Pulmonary artery endothelial cell (primary cell): ENCODE results near the gene RGS7. TPM values are rescaled to one million over a fixed set of nuclear protein-coding genes. Genes with fewer than 3 reads are reported as not detected.

Experiments used
- DNase-seq: peaks from one replicate; pipeline ENCODE4 v3.0.0-alpha.2; 2011; ENCODE audit warnings: low read depth, low spot score
- total RNA-seq: library from RNA; depleted of rRNA; stranded (reverse); fragments of >200 nt; gene quantifications from 2 replicates; pipeline ENCODE4 v1.2.3, GENCODE V29; 2014

The RGS7 gene
- 0.21 and 0.40 TPM in 2 replicates for total RNA-seq

DNA sequence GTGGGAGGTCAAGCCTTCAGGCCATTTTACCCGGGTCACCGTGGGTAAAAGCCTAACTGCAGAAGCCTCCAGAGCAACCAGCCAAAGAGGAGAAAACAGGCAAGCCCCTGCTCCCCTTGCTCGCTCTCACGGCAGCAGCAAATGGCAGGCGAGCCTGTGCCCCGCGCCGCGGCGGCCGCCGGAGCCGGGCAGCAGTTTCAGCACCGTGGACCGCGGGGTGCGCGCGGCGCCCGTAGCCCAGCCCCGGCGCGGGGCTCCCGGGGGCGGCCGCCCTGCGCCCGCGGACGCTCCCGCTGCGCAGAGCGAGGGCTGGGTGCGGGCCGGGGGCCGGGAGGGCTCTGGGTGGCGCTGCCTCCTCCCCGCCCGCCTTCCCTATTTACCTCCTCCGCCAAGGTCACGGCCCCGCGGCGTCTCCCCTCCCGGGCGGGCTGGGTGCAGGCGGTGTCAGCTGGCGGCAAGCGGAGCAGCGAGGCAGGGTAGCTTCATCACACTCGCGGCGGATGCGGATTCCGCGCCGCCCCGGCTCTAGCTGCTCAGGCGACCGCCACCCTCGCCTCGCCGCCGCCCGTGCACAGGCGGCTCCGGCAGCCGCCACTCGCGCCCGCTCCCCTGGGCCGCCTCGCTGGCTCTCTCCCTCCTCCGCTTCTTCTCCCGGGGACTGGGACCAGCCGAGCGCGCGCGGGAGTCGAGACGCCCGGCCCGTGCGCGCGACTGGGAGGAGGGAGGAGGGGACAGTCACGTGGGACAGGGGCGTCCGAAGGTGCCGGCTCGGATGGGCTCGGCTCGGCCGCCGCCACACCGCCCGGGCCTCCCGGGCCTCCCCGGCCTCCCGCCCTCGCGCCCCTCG lies at the start of gene RGS7:
Gene RGS7, minus strand, starts transcription at position 687 of the 847 bp plus-strand sequence.
- DNase-seq: no peak

DNA sequence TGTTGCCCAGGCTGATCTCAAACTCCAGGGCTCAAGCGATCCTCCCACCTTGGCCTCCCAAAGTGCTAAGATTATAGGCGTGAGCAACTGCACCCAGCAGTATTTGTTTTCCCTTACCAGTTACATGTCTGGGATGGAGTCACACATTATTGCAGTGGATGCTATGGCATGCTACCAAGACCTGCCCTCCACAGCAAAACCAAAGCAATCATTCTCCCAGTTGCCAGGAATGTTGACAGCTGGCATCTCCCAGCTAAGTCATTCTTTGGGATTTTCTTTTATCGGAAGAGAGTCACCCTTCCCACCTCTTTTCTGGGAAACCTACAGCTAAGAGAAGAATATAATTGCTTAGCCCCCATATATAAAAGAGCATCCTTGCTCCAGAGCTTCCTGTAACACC lies 49.4 kb upstream of the RGS7 start:
- DNase-seq: no peak

DNA sequence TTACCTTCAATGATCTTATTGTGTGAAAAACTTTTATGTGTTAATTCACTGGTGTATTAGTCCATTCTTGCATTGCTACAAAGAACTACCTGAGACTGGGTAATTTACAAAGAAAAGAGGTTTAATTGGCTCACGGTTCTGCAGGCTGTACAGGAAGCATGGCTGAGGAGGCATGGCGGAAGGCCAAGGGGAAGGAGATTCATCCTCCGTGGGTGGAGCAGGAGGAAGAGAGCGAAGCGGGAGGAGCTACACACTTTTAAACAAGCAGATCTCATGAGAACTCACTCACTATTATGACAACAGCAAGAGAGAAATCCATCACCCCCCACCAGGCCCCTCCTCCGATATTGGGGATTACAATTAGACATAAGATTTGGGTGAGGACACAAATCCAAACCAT lies 44.2 kb upstream of the RGS7 start:
- no peak for DNase-seq

DNA sequence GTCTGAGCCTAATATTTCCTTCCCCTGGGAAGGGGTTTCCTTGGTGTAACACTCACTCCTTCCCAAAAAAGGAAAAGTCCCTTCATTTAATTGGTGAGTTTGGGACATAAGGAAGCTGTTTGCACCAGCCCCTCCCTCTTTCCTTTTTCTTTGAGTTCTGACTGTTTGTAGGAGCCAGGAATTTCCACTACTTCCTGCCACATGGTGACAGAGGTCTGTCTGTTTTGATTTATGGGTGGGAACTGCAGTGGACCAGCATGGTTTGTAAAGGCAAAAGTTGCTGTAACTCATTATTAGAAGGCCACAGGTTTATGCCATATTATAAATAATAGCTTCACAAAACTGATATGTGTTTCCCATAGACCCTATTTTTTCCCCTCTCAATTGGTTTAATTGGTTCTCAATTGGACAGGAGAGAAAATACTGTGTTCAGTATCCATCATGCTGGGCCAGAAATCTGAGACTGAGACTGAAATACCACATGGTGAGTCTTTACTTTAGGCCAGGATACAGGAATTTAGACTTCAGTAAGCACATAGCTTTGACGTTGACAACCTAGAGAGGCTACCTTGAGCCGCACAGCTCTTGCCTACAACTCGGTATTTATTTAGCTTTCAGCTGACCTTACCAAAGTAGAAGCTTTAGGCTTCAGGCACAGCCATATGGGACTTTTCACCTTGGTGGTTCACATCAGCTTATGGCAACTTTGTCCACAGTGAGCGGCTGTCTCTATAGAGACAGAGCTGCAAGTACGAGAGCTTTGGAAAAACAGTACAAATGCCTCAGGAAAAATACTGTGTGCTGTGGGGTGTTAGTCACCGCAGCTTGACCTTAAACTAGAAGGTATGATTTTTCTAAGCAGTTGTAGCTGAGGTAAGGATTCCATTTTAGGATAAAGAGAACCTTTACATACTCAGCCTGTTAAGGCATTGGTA lies 40.0 kb upstream of the RGS7 start:
- no peak for DNase-seq

DNA sequence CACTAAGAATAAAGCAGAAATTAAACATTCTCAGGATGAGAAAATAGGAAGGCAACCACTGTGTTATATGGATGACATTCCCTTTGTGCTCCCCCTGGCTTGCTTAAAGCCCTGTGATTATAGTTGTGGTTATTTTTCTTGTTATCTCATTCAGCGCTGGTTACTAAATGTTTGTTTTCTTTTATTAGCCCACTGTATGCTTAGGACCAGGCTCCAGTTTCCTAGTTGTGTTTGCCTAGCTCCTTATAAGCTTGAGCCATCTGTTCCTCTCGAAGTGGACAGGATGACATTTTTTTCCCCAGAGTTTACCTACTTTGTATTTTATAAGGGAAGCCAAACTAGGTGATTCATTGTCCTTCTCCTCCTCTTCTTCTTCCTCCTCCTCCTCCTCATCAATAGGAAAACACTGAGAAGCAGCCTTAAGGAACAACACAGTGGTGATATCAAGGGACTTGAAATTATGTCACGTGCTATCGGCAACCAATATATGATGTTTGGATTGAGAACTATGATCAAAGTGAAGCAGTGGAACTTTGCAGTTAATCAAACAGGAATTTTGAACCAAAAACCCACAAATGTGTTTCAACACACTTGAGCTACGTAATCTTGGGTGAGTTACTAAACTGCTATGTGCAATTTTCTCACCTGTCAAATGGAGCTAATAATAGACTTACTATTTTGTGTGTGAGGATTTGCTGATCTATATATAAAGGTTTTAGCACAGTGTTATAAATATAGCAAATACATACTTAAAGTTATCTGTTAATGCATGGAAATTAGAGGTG lies 35.1 kb upstream of the RGS7 start:
- no peak for DNase-seq

DNA sequence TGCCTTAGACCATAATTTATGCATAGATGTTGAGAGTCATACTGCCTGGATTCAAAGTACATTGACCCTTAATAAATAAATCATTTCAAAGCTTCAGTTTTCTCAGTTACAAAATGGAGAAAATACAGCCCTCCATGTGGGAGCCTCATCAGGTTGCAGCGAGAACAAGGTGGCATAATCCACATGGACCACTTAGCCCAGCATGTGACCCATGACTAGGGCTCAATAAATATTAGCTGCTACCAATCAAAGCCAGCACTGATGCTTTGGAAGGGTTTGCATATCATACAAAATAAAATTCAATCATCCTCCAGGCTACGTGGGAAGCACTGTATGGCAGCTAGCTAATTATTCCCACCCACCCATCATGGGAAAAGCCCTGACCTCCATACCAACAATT lies 33.5 kb upstream of the RGS7 start:
- no peak for DNase-seq

DNA sequence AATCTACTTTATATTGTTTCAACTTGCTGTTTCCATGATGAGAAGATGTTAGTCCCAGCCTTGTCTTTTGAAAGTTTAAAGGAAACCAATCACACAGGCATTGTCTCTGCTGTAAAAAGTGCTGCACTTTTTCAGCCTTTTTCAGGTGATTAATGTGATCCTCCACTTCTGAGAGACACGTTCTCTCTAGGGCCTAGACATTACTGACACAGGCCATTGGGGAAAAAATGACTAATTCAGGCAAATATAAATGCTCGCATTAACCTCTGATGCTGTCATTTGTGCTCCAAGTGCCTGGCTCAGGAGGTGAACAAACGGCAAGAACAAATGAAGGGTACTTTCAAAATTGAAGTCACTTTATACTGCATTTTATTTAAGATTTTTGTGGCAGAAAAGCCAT lies 32.4 kb upstream of the RGS7 start:
- no peak for DNase-seq

DNA sequence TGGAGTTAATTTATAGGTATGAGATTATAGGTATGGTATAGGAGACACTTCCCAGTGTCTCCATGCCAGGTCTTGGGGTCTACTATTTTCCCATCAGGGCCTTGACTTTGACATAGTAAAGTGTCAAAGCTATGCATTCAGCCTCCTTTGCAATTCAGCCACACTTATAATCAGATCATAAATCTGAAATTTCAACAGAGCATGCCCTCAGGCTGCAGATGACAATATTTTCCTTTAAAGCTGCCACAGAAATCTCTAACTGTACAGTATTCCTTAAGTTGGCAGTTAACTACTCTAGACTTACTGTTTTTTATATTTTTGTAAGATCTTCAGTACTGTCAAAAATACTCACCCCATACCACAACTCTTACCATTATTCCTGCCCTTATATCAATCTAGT lies 30.2 kb upstream of the RGS7 start:
- no peak for DNase-seq

DNA sequence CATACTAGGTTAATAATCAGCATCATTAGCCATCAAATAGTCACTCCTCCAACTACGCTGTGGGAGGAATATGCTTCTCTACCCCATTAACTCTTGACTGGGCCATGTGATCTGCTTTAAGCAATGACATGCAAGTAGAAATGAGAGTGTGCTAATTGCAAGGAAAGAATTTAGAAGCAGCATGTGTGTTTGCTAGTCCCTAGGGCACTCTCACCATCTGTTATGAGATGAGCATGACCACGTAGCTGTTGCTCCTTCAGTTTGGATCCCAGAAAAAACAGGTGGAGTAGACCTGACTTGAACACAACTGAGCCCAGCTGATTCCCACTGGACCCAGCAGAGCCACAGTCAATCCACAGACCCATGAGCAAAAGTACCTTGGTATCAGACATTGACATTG lies 19.7 kb upstream of the RGS7 start:
- DNase-seq: no peak

DNA sequence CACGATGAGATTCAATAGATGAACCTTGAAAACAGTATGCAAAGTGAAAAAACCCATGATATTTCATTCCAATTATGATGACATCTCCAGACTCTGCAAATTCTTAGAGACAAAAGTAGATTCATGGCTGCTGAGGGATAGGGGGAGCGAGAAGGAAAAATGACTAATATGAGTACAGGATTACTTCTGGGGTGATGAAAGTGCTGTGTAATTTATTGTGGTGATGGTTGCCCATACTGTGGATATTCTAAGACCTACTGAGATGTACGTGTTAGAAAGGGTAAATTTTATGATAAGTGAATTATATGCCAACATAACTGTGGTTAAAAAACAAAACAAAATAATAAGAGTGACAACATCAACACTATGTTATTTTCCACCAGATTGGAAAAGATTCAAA lies 18.9 kb upstream of the RGS7 start:
- no peak for DNase-seq

DNA sequence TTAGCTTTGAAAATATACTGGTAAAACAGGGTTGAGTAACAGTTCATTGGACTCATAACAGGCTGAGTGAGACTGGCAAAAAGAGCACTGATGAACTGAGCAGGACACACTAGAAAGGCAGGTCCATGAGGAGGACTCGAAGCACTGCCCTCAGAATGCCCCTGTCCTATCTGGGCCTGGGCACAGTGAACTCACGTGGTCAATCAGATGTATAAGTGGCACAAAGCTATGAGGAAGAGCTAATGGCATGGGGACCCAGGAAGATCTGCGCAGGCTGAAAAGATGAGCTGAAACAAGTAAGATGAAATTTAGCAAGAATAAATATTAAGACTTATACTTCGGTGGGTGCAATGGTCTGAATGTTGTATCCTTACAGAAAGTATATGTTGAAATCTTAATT lies 9.2 kb upstream of the RGS7 start:
- DNase-seq: no peak

DNA sequence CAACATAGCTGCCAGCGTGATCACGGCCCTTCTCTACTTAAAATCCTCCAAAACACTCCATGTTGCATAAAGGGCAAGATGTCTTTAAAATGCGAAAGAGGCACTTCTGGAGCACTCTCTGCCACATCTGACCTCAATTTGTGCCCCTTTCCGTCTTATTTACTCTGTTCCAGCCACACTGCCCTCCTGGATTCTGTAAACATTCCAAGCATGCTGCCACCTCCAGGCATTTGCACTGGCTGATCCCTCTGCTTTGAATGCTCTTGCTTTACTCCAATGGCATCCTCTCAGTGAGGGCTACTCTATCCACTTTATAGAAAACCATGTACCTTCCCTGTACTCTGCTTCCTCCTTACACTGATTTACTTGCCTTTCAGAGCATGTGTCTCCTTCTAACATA lies 5.3 kb upstream of the RGS7 start:
- no peak for DNase-seq

DNA sequence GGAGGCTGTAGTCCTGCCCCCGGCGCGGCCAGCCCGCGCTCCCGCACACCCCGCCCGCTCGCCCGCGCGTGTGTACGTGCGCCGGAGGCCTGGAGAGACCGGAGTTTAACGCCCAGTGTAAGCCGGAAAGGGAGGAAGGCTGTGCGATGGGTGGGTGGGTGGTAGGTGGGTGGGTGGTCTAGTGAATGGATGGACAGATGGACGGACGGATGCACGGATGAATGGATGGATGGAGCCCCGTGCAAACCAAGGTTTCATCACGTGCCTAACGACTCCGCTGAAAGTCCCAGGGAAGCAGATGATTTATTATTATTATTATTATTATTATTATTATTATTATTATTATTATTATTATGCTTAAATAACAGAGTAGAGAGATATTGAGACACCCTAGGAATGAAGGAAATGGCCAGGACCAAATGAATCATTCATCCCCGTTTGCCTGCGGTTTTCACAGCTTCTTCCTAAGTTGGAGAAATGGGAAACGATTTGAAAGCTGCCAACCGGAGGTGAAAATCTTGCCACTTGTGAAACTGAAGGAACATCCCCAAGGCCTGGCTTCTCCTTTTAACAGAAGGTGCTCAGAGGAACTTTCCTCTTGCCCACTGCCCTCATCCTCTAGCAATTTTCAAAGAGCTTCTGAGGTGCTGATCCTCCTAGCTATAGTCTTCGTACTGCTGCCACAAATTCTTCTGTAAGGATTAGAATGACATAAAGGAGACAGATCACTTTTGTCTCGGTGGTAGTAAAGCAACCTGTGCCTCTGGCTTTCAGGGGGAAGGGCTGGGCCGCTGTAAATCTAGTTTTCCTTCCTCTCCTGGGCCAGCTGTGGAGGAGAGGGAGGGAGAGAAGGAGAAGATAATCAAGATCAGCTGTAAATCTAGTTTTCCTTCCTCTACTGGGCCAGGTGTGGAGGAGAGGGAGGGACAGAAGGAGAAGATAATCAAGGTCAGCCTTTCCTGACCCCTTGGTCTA lies 648 bp upstream of the RGS7 start:
- DNase-seq: no peak

DNA sequence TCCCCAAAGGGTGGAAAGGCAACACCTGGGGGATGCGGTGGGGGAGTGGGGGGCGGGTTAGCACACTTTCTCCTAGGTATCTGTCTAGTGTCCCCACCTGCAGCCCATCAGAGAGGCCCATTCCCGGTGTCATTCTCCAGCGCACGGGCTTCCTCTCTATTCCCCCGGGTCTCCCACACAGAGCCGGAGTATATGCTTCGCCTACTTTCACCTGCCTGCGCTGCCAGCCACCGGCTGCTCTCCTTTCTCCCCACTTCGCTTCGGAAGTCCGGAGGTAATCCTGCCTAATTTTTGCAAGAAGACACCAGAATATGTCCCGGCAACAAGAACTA lies 852 bp downstream of the RGS7 start:
- DNase-seq: no peak

DNA sequence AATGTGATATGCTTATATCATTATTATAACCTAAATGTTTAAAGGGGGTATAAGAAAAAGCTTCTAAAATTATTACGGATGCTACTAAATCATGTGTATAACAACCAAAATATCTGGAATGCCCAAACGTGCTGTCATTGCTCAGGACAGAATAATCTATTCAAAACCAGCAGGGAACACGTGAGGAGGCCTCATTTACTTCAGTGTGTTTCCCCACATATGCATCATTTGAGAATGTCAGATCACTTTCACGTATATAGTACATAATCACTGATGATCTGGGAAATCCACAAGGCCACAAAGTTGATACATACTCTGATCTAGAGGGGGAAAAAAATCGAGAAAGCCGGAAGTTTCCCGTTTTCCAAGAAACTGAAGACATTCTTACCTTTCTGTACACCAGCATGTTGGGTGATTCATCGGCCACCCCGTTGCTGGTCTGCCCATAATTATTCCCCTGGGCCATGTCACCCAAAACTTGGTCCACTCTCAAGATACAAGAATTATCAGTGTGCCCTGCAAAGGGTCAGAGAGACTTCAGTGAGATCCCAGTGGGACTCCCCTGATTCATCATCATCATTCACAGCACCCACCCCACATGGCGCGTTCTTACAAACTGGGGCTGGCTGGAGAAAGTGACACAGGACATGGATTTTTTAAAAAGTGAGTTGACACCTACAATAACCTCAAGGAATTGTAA lies 1.5 kb downstream of the RGS7 start:
- DNase-seq: no peak

DNA sequence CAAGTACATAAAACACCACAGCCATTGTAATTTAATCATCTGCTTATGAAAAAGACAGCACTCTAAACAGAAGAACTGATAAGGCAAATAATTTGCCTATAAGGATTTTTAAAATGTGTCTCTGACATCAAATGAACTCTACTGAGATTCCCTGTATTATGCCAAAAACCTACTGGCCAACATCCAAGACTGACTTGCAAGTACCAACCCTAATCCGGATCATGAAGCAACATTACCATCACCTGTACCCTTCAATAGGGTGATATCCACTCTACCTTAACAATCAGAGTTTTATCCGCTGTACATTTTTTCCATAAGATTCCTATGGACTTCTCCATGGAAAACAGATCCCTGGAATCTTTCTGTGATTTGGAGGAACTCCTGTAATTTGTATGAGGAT lies 4.6 kb downstream of the RGS7 start:
- DNase-seq: no peak

DNA sequence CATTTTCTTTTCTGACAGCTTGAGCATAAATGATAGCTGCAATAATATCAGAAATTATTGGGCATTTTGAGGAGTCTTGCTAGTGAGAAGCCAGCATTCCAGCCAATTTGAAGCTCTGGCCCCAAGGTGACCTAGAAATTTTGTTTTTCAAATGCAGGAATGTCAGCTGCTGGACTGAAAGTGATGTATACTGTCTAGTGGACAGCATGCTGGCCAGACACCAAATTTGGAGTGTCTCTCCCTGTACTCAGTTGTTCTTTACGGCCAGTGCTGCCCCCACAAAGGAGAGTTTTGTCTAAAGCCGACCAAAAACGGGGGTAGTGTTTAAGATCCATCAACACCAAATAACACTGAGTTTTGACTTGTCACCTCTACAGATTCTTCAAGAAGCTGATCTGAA lies 5.2 kb downstream of the RGS7 start:
- no peak for DNase-seq

DNA sequence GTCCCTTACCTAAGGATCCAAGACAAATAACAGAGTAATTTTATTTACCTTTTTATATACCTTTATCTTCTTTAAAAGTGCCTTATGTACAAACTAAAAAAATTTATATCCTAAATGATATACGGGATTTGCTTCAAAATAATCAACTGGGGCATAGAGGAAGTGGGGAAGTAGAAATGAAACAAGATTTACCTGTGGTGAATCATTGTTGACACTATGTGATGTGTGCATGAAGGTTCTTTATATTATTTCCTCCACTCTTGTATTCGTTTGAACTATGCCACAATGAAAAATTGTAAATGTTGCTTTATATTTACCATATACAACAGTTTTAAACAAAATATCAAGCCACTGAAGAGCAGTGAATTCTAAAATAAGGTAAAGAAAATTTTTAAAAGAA lies 13.0 kb downstream of the RGS7 start:
- no peak for DNase-seq

DNA sequence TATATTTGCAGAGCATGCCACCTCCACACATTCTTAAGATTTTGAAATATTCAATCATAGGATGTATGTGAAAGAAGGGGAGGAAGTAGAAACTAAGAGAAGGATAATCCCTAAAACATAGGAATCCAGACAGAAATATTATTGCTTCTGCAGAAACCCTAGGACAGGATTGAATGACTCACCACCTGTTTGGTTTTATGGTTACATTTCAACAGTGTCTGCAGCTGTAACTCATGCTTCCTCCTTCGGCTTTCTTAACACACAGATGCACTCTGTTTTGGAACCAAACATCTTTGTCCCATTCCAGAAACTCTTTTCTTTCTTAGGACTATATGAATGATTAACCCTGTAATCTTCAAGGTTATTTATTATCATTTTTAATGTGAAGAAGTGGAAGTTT lies 20.7 kb downstream of the RGS7 start:
- DNase-seq: no peak

DNA sequence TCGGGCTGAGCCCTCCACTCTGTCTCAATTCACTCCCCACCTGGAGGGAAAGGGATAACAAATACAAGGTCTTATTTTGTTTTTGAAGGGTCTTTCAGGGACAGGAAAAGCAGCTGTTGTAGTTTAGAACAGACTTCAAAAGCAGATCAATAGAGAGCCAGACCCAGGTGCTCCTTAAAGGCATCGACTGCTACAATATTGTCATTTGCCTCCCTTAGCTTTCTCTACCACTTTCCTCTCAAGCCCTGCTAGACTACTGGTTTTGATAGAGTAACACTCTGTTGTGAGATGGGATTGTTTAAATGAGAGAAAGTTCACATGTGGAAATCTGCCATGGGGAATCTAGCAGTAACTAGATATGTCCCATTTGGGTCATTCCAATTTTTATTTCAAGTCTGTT lies 24.0 kb downstream of the RGS7 start:
- no peak for DNase-seq
